Endothelial cell of umbilical vein (primary cell): Measurements from ENCODE around the gene AZU1.

Source experiments
- CTCF ChIP-seq, 2 donors: IDR thresholded peaks; 1 replicate in 1 of 2; 2 replicates in 1 of 2; pipeline ENCODE4 v1.5.1; 2011; ENCODE audit warnings: low read length in 2 of 2, mild to moderate bottlenecking in 2 of 2, moderate library complexity in 2 of 2, control low read depth in 1 of 2, inconsistent platforms in 1 of 2, low read depth in 1 of 2; ENCODE audit not compliant: insufficient read depth in 1 of 2; ENCODE audit errors: extremely low read depth in 1 of 2
- EZH2 ChIP-seq: IDR thresholded peaks from 2 replicates; pipeline ENCODE4 v1.6.1; 2012; ENCODE audit warnings: borderline replicate concordance, low read depth, mild to moderate bottlenecking, moderate library complexity, low read length, inconsistent platforms; ENCODE audit not compliant: severe bottlenecking
- MAX ChIP-seq: IDR thresholded peaks from 2 replicates; pipeline ENCODE4 v1.6.1; 2011; ENCODE audit not compliant: insufficient read depth, insufficient read length
- POLR2AphosphoS5 ChIP-seq: IDR thresholded peaks from 2 replicates; pipeline ENCODE4 v1.6.1; 2012; ENCODE audit warnings: low read depth, mild to moderate bottlenecking, control low read depth, low read length, moderate library complexity; ENCODE audit not compliant: insufficient read depth

- TF ChIP-seq POLR2AphosphoS5 (no peak), CTCF (IDR thresholded peaks at IDR 0.05; ENCODE audit: extremely low read depth in 1 of 2, insufficient read depth in 1 of 2, low read depth in 1 of 2, low read length in 2 of 2) (no peak), EZH2 (no peak), MAX (no peak)
These were observed 24.5 kb upstream of the AZU1 start for GRCh38 chr19:803099-803561.
